G401.6 (cell line): ENCODE measurements around the gene PODN.

ENCODE experiments used
- FAIRE-seq: peaks from 2 replicates; lab custom pipeline; 2012; peaks lifted over from hg19 to GRCh38; lab: Jason Lieb, UNC

PODN gene

DNA sequence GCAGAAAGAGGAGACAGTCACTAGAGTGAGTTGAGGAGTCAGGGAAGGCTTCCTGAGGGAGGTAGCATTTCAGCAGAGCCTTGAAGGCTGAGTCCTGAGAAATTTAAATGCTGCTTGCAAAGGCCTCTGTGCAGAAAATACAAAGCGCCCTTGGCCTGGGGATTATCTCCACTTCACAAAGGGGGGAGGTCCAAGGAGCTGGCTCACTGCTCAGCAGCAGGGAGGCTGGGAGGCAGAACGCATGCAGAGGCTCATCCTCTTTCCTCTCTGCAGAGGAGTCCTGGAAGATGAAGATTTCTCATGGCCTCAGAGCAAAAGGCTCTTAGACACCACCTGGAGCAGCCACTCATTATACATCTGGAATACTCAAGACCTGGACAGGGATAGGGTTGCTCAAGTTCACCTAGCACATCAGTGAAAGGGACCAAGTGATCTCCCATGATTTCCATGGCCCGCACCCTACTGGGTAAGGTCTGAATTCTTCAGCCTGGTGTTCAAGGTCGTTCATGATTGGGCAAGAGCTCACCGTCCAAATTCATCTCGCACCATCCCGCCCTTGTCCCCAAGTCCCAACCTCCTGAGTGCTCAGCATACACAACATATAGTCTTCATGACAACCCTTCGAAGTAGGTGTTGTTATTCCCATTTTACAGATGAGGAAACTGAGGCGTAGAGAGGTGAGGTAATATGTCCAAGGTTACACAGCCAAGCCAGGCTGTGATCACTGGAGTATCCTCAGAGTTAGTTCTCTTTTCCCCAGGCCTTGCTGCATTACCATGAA, 71.4 kb downstream of the PODN start:
- FAIRE-seq: no peak

DNA sequence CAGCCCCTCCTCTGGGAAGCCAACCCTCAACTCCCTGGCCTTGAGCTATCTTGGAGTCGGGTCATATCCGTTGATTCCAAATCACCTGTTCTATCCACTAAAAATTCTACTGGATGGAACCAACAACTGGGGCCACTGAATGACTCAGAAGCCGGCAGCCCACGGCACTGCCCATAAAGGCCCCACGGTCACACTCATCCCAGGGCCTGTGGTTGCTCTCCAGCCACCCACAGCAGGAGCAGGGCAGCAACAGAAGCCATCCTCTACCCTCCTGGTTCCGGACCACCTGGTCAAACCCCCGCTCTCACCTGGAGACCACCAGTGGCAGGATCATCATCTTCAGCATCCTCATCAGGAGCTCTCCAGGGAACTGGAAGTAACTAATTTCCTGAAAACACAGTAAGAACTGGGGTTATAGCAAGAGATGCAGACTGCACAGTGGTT, 72.1 kb downstream of the PODN start:
- FAIRE-seq: no peak
